ENCODE results near the gene UBQLN4. TPM values are rescaled to one million over a fixed set of nuclear protein-coding genes. Genes with fewer than 3 reads are reported as not detected.

UBQLN4 gene
- total RNA-seq, 1 donor from 2014 or later, result 61.9 TPM

GRCh38 chr1:156098784-156099183 is 45.2 kb upstream of the UBQLN4 start:
- peaks cover 35% of the 10 kb centered on the region for H3K4me1 Mint-ChIP-seq
- peak overlapping the region; percentile 72 for H3K27ac Mint-ChIP-seq
- no peaks in the 10 kb centered on the region for H3K9me3 Mint-ChIP-seq
- TF ChIP-seq CTCF (IDR thresholded peaks at IDR 0.05; ENCODE audit: unreplicated experiment), result no peak
- no peak for DNase-seq (ENCODE audit: low spot score in 2 of 2, unreplicated experiment in 2 of 2)
- H3K4me3 Mint-ChIP-seq, result no peak overlapping the region
- H3K27me3 Mint-ChIP-seq (ENCODE audit: low read depth), result no peaks in the 10 kb centered on the region
- H3K36me3 Mint-ChIP-seq, result peaks cover 14% of the 10 kb centered on the region

GRCh38 chr1:156097499-156098178 is 44.0 kb upstream of the UBQLN4 start:
- Mint-ChIP-seq H3K27ac (peak overlapping the region; percentile 96), H3K36me3 (peaks cover 19% of the 10 kb centered on the region), H3K4me1 (peaks cover 24% of the 10 kb centered on the region), H3K27me3 (ENCODE audit: low read depth) (no peaks in the 10 kb centered on the region), H3K9me3 (no peaks in the 10 kb centered on the region), H3K4me3 (no peak overlapping the region)
- DNase-seq (ENCODE audit: low spot score in 2 of 2, unreplicated experiment in 2 of 2), result no peak
- no peak for TF ChIP-seq CTCF (IDR thresholded peaks at IDR 0.05; ENCODE audit: unreplicated experiment)

GRCh38 chr1:156096640-156097391 is 43.2 kb upstream of the UBQLN4 start:
- Mint-ChIP-seq H3K4me3 (no peak overlapping the region), H3K9me3 (no peaks in the 10 kb centered on the region), H3K27me3 (ENCODE audit: low read depth) (no peaks in the 10 kb centered on the region), H3K27ac (peak overlapping the region; percentile 96), H3K36me3 (peaks cover 20% of the 10 kb centered on the region), H3K4me1 (peaks cover 22% of the 10 kb centered on the region)
- peak; percentile 80 to 90 for DNase-seq (ENCODE audit: low spot score in 2 of 2, unreplicated experiment in 2 of 2)
- TF ChIP-seq CTCF (IDR thresholded peaks at IDR 0.05; ENCODE audit: unreplicated experiment), result peak; percentile 80

- Mint-ChIP-seq H3K36me3 (peaks cover 20% of the 10 kb centered on the region), H3K4me1 (peaks cover 17% of the 10 kb centered on the region), H3K27me3 (ENCODE audit: low read depth) (no peaks in the 10 kb centered on the region), H3K4me3 (no peak overlapping the region), H3K27ac (peak overlapping the region; percentile 96), H3K9me3 (no peaks in the 10 kb centered on the region)
- no peak for DNase-seq (ENCODE audit: low spot score in 2 of 2, unreplicated experiment in 2 of 2)
- TF ChIP-seq CTCF (IDR thresholded peaks at IDR 0.05; ENCODE audit: unreplicated experiment), result no peak
Measured at GRCh38 chr1:156095906-156096508, 42.4 kb upstream of the UBQLN4 start.

GRCh38 chr1:156091610-156092009 is 38.0 kb upstream of the UBQLN4 start:
- peaks cover 15% of the 10 kb centered on the region for H3K4me1 Mint-ChIP-seq
- H3K27me3 Mint-ChIP-seq (ENCODE audit: low read depth), result no peaks in the 10 kb centered on the region
- no peak for DNase-seq (ENCODE audit: low spot score in 2 of 2, unreplicated experiment in 2 of 2)
- H3K4me3 Mint-ChIP-seq, result no peak overlapping the region
- no peak for TF ChIP-seq CTCF (IDR thresholded peaks at IDR 0.05; ENCODE audit: unreplicated experiment)
- H3K9me3 Mint-ChIP-seq, result no peaks in the 10 kb centered on the region
- peaks cover 17% of the 10 kb centered on the region for H3K36me3 Mint-ChIP-seq
- H3K27ac Mint-ChIP-seq, result no peak overlapping the region
